Subcutaneous adipose tissue (tissue), 4 donors: Measurements from ENCODE around the gene ARL4D. TPM values are rescaled to one million over a fixed set of nuclear protein-coding genes. Genes with fewer than 3 reads are reported as not detected.

Experiments
- total RNA-seq, 4 donors: library from RNA; depleted of rRNA; stranded (reverse); fragments of >200 nt; gene quantifications; one replicate each; pipeline ENCODE4 v1.1.0, GENCODE V29; 2016
- TF ChIP-seq, protein P1 (sequence below): fragments of 450-650 bp; IDR thresholded peaks from one replicate; pipeline ENCODE4 v1.5.1; 2016; ENCODE audit warnings: low read depth, mild to moderate bottlenecking, control low read depth, antibody characterized with exemption, moderate library complexity

Gene ARL4D
- total RNA-seq, 4 donors from 2014 or later: 6.1 to 23.5 (median 9.9) TPM

DNA sequence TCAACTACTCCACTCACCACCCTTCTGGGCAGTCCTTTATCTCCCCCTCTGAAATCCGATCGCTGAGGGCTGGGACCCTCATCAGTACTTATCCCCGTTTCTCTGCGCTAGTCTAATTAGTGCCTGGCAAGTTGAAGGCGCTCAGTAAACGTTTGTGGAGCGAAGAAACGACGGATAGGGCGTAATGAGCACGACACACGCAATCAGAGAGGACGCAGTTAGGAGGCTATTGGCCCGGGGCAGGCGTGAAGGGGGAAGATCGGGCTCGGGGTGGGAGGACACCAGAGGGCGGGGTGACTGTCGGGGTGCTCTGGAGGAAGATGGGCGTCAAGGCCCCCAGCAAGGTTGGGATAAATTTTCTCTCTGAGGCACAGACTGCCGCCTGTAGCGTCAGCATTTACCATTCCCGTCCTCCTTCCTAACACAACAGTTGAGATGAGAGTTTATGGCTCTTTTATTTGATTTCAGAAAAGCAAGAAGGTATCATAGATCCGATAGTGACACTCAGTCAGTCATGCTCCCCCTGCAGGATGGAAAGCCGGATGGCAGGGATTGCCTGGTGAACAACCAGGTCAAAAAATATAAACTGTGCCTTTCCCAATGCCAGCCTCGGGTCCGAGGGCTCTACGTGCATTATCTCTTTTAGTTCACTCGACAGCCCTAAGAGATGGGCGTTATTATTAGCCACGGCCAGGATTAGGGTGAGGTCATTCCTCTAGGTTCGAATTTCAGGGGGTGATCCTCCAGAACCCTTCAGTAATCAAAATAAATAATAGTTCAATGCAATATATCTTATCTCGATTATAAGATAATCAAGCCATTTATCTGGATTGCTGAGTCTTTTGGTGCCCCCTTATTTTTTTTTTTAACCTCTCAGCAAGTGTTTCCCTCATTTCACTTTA, 9.5 kb upstream of the ARL4D start:
- TF ChIP-seq, protein P1, sequence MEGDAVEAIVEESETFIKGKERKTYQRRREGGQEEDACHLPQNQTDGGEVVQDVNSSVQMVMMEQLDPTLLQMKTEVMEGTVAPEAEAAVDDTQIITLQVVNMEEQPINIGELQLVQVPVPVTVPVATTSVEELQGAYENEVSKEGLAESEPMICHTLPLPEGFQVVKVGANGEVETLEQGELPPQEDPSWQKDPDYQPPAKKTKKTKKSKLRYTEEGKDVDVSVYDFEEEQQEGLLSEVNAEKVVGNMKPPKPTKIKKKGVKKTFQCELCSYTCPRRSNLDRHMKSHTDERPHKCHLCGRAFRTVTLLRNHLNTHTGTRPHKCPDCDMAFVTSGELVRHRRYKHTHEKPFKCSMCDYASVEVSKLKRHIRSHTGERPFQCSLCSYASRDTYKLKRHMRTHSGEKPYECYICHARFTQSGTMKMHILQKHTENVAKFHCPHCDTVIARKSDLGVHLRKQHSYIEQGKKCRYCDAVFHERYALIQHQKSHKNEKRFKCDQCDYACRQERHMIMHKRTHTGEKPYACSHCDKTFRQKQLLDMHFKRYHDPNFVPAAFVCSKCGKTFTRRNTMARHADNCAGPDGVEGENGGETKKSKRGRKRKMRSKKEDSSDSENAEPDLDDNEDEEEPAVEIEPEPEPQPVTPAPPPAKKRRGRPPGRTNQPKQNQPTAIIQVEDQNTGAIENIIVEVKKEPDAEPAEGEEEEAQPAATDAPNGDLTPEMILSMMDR: no peak

DNA sequence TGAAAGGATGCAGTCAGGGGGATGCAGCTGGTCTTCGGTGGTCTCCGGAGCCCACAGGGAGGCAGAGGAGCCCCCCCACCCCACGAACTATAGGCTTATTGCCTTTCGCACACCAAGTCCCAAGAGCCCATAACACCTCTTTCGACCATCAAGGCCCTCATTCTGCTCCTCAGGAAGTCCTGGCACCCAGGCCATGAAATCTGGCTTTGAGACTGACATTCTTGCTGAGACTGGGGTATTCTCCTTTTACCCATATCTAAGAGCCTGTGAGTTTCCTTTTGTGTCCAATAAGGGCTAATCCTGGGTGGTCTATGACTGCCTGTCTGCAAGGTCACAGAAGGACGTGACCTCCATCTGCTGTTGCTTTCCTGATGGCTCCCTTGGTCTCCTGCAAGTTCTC, 6.4 kb upstream of the ARL4D start:
- TF ChIP-seq, protein P1: no peak

DNA sequence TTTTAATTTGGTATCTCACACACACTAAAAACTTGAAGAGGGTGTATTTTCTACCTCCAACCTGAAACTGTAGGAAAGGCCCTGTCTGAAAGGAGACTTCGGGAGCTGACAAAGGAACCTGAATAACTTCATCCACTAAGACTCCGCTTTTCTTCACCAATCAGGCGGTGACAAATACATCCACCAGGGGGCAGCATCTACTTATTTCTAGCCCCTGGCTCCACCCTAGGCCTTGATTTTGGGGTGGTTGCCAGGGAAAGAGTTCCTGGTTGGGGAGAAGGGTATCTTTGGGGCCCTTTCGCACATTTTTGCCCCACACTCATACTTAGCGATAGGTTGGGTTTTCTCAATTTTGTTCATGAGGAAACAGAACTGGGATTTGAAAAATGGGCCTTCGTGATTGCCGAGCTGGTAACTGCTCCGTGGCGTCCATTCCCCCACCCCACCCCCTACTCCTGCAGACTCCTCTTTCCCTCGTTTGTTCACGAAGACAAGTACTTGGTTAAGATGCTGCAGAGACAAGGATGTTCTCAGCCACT, 4.8 kb upstream of the ARL4D start:
- TF ChIP-seq, protein P1: no peak

DNA sequence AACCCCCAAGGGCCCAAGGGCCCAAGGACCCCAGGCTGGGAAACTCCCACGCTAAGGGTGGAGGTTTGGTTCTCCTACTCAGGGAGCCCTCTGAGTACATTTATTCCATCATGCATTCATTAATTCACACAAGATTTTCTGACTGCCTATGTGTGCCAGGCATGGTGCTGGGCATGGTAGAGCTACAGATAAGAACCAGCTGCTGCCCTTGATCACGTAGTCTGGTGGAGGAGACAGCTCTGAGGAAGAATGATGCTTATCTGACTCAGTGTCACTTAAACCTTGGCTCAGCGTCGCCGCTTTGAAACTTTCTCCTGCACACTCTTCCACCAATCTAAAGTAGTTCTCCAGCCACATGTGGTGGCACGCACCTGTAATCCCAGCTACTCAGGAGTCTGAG, 3.6 kb upstream of the ARL4D start:
- TF ChIP-seq, protein P1: no peak

DNA sequence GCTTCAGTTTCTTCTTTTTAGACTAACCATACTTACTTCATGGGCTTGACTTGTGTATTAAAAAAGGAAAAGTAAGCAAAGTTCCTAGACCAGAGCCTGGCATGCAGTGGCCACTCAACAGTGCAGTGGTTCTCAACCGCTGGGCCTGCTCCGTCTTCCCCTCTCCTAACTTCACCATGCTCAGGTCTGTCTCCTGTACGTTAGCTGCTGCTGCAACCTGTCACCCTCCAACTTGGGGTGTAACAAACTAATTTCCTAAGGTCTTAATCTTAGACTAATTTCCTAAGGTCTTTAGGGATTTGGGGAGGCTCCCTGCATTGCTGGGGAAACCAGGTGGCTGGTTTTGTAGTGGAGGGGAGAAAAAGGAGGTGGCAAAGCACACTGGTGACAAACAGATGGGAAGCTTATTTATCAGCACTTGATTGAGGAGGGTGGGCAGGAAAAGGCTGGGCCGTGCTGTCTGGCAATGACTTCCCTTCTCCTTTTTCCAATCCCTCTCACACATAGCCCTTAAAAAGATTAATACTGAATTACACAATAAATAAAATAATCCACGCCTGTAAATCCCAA, 2.2 kb upstream of the ARL4D start:
- TF ChIP-seq, protein P1: no peak

DNA sequence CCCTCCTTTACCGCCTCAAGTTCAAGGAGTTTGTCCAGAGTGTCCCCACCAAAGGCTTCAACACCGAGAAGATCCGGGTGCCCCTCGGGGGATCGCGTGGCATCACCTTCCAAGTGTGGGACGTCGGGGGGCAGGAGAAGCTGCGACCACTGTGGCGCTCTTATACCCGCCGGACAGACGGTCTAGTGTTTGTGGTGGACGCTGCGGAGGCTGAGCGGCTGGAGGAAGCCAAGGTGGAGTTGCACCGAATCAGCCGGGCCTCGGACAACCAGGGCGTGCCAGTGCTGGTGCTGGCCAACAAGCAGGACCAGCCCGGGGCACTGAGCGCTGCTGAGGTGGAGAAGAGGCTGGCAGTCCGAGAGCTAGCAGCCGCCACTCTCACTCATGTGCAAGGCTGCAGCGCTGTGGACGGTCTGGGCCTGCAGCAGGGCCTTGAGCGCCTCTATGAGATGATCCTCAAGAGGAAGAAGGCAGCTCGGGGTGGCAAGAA, 1.1 kb downstream of the ARL4D start:
- TF ChIP-seq, protein P1: no peak
